ENCODE measurements around the gene GMEB2. TPM values are rescaled to one million over a fixed set of nuclear protein-coding genes. Genes with fewer than 3 reads are reported as not detected.
A peak's percentile ranks its signal among the peaks of the same experiment; 100 is the strongest.

GMEB2 gene
- total and polyA plus RNA-seq, 7 experiments from 2014 or later: 11.0 to 30.2 (median 21.9) TPM

DNA sequence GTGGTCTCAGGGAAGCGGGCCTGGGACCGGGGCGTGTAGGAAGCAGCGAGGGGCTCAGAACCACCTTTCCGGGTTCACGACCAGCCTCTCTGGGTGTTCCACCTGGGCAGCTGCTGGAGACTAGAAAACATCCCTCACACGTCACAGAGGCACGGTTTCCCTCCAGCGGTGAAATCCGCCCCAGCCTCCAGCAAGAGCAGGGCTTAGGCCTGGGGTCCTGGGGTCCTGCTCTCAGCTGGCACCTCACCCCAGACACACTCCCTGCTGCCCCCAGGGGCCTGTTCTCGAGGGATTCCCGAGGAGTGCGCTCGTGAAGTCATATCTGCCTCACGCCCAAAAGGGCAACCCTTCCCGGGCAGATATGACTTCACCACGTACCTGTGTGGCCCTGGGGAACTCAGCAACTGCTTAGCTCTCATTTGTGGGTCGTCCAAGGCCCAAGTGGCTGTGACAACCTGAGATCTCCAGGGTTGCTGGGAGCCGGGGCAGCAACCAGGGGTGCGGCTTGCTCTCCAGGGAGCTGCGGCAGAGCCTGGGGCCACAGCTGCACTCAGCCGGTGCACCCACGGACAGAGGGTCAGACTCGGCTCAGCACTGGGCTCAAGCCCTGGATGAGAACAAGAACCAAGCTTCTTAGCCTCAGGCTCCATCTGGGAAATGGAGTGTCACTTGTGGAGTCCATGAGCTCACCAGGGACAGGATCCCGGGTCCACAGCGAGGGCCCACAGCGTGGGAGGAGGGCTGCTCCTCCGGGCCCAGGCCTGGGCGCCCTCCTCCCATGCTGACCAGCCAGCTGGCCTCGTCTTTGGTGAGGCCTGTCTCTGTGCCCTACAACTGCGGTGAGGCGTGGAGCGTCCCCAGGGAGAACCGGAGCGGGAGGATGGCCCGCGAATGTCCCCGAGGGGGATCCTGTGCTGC lies 72.3 kb downstream of the GMEB2 start:
- H3K4me3 ChIP-seq (ENCODE audit: low read length): no peak overlapping the region

DNA sequence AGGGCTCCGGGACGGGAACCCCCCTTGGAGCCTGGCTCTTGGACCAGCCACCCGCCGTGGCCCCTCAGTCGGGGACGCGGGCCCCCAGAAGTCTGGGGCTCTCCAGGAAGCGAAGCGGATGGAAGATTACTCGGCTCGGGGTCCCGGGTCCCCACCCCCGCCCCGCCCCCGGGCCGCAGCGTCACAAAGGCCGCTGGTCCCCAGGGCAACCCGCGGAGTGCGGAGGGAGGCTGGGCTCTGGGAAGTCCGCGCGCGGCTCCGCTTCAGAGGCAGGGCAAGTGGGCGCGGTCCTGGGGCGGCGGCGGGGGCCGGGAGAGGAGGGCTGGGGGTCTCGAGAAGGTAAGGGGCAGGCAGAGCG lies 73.0 kb downstream of the GMEB2 start, which contains the start of gene FNDC11:
Gene FNDC11 (plus strand): TSS at position 227 of the 358 bp plus-strand sequence. CDS start 1,505 bp downstream, outside the sequence.
- H3K4me3 Mint-ChIP-seq: peak within 1 kb of the TSS; percentile 70 to 87 (median 76)
- Histone ChIP-seq H3K4me1 (ENCODE audit: control insufficient read depth in 2 of 2, insufficient read depth in 2 of 2, low read length in 2 of 2) (peaks cover 13 to 21% of the 10 kb centered on the region in 2 donors), H3K27me3 (ENCODE audit: control insufficient read depth in 2 of 2, insufficient read depth in 2 of 2, low read length in 2 of 2) (no peaks in the 10 kb centered on the region), H3K27ac (ENCODE audit: low read depth, low read length) (peak within 1 kb of the TSS; percentile 70), H3K4me3 (ENCODE audit: low read length) (peak within 1 kb of the TSS; percentile 68), H3K9me3 (ENCODE audit: control insufficient read depth in 2 of 3, low read length in 3 of 3) (no peaks in the 10 kb centered on the region), H3K36me3 (ENCODE audit: control insufficient read depth in 2 of 3, insufficient read depth in 3 of 3, low read length in 3 of 3) (no peaks in the 10 kb centered on the region)
- H3K27me3 Mint-ChIP-seq: peaks cover 0 to 19% (median 5%) of the 10 kb centered on the region in 5 donors
- intact Hi-C loops (cut with micrococcal nuclease): loop anchor here (1.0 to 2.0 kb wide), 13 partner anchors 13 to 403 kb away; partner anchors contain the start of genes PPDPF (in 2 of the 2), TPD52L2 (in 2 of the 2), UCKL1 (in 2 of the 2) and DNAJC5 (in 1 of the 2)
- peak within 1 kb of the TSS; percentile 62 to 97 (median 92) for H3K27ac Mint-ChIP-seq
- no peaks in the 10 kb centered on the region for H3K9me3 Mint-ChIP-seq
- H3K4me1 Mint-ChIP-seq: peaks cover 9 to 18% (median 13%) of the 10 kb centered on the region in 7 donors
- ATAC-seq (peak; percentile 1), DNase-seq (peak in 2 of 9 donors; percentile 59 to 64)
- POLR2A ChIA-PET: interaction anchor here (1.2 to 1.6 kb wide), 2 partner anchors 14 to 16 kb away, joined by 4 to 10 read pairs; no protein-coding TSS in a partner anchor
- peaks cover 0 to 6% (median 0%) of the 10 kb centered on the region in 5 donors for H3K36me3 Mint-ChIP-seq
- CTCF ChIA-PET: no interaction called here

More for the DNA sequence above, 72.3 kb downstream of the GMEB2 start:
- CTCF ChIA-PET: interaction anchor here (0.6 kb wide), 1 partner anchor 432 kb away, joined by 3 read pairs; no protein-coding TSS in a partner anchor
- H3K27ac ChIP-seq (ENCODE audit: low read depth, low read length): peak overlapping the region; percentile 63
- Mint-ChIP-seq H3K27me3 (peaks cover 0 to 14% (median under 1%) of the 10 kb centered on the region in 5 donors), H3K9me3 (no peaks in the 10 kb centered on the region), H3K27ac (peak overlapping the region in 4 of 9 donors; percentile 56 to 79 (median 66)), H3K4me1 (peaks cover 9 to 18% (median 13%) of the 10 kb centered on the region in 7 donors), H3K36me3 (peaks cover 0 to 10% (median 0%) of the 10 kb centered on the region in 5 donors), H3K4me3 (peak overlapping the region in 9 of 10 donors; percentile 46 to 87 (median 76))
- no peaks in the 10 kb centered on the region for H3K9me3 ChIP-seq (ENCODE audit: control insufficient read depth in 2 of 3, low read length in 3 of 3)
- no peaks in the 10 kb centered on the region for H3K36me3 ChIP-seq (ENCODE audit: control insufficient read depth in 2 of 3, insufficient read depth in 3 of 3, low read length in 3 of 3)
- intact Hi-C loops (cut with micrococcal nuclease): no loop called here
- no peaks in the 10 kb centered on the region for H3K27me3 ChIP-seq (ENCODE audit: control insufficient read depth in 2 of 2, insufficient read depth in 2 of 2, low read length in 2 of 2)
- DNase-seq (peak in 1 of 9 donors; percentile 20), ATAC-seq (no peak)
- H3K4me1 ChIP-seq (ENCODE audit: control insufficient read depth in 2 of 2, insufficient read depth in 2 of 2, low read length in 2 of 2): peaks cover 13 to 21% of the 10 kb centered on the region in 2 donors
- POLR2A ChIA-PET: interaction anchor here (1.2 to 1.6 kb wide), 3 partner anchors 13 to 87 kb away, joined by 4 to 10 read pairs (median 5); no protein-coding TSS in a partner anchor

DNA sequence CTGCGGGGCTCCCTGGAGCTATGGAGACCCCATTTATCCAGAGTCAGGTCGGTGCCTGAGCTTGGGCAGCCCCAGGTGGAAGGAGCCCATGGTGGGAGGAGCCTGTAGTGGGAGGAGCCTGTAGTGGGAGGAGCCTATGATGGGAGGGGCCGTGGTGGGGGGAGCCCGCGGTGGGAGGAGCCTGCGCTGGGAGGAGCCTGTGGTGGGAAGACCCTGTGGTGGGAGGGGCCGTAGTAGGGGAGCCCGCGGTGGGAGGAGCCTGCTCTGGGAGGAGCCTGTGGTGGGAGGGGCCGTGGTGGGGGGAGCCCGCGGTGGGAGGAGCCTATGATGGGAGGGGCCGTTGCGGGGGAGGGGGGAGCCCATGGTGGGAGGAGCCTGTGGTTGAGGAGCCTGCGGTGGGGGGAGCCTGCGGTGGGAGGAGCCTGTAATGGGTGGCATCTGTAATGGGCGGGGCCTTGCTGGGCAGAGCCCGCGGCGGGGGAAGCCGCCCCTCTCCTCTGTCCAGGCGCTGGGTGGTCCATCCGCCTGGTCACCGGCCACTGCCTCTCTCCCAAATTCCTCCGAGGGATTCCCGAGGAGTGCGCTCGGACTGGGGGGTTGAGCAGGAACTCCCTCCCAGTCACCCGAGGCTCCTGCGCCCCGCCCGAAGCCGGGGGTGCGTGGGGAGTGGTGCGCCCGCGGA lies 73.5 kb downstream of the GMEB2 start:
- intact Hi-C loops (cut with micrococcal nuclease): loop anchor here (1.0 to 2.0 kb wide), 13 partner anchors 13 to 403 kb away; partner anchors contain the start of genes PPDPF (in 2 of the 2), TPD52L2 (in 2 of the 2), UCKL1 (in 2 of the 2) and DNAJC5 (in 1 of the 2)
- H3K9me3 ChIP-seq (ENCODE audit: control insufficient read depth in 2 of 3, low read length in 3 of 3): no peaks in the 10 kb centered on the region
- ChIA-PET CTCF (interaction anchor here (0.8 to 2.4 kb wide), 2 partner anchors 12 to 15 kb away, joined by 4 to 13 read pairs; partner anchors contain the start of gene PTK6), POLR2A (interaction anchor here (0.7 to 2.3 kb wide), 10 partner anchors 9 to 183 kb away, joined by 3 to 17 read pairs (median 4); partner anchors contain the start of genes GMEB2, HELZ2, LIME1 and PTK6)
- no peaks in the 10 kb centered on the region for H3K36me3 ChIP-seq (ENCODE audit: control insufficient read depth in 2 of 3, insufficient read depth in 3 of 3, low read length in 3 of 3)
- ATAC-seq: peak; percentile 92
- H3K4me1 ChIP-seq (ENCODE audit: control insufficient read depth in 2 of 2, insufficient read depth in 2 of 2, low read length in 2 of 2): peaks cover 13 to 21% of the 10 kb centered on the region in 2 donors
- peaks cover 0 to 3% (median 0%) of the 10 kb centered on the region in 5 donors for H3K36me3 Mint-ChIP-seq
- peak overlapping the region; percentile 62 to 97 (median 92) for H3K27ac Mint-ChIP-seq
- H3K27ac ChIP-seq (ENCODE audit: low read depth, low read length): peak overlapping the region; percentile 70
- peaks cover 9 to 18% (median 13%) of the 10 kb centered on the region in 7 donors for H3K4me1 Mint-ChIP-seq
- no peaks in the 10 kb centered on the region for H3K9me3 Mint-ChIP-seq
- H3K27me3 Mint-ChIP-seq: peaks cover 0 to 19% (median 5%) of the 10 kb centered on the region in 5 donors
- no peaks in the 10 kb centered on the region for H3K27me3 ChIP-seq (ENCODE audit: control insufficient read depth in 2 of 2, insufficient read depth in 2 of 2, low read length in 2 of 2)
- peak overlapping the region; percentile 68 for H3K4me3 ChIP-seq (ENCODE audit: low read length)
- peak overlapping the region; percentile 70 to 85 (median 76) for H3K4me3 Mint-ChIP-seq
- peak; percentile 81 to 96 (median 88) for DNase-seq

DNA sequence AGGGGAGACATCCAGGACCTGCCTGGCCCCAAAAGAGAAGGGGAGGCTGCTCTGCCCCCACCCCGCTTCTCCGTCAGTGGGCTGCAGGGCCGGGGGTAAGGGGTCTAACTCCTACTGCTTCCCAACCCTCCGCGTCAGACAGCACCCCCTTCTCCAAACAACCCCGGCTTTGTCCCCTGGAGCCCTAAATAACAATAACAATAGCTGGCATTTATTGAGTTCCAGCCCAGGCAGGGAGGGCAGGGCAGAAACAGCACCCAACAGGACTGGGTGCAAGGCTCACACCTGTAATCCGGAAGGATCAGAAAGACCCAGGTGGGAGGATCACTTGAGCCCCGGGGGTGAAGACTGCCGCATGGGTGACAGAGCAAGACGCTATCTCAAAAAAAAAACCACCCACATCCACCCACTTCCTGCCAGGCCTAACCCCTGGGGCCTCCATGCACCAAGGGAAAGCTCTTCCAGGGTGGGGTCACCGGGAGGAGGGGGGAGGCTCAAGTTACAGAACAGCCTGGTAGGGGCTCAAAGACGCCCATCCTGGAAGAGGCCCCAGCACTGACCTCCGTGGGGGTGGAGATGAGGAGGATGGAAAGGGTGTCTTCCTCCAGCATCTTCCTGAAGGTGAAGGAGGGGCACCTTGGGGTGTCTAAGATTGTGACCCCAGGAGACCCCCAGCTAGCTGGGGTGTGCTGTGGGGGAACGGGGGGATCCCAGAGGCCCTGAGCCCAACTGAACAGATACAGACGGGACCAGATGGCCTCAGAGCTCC lies 74.2 kb downstream of the GMEB2 start:
- peak in 7 of 9 donors; percentile 59 to 83 (median 81) for DNase-seq
- CTCF ChIA-PET: interaction anchor here (0.8 to 2.4 kb wide), 2 partner anchors 11 to 15 kb away, joined by 4 to 13 read pairs; partner anchors contain the start of gene PTK6
- Histone ChIP-seq H3K9me3 (ENCODE audit: control insufficient read depth in 2 of 3, low read length in 3 of 3) (no peaks in the 10 kb centered on the region), H3K4me3 (ENCODE audit: low read length) (peak overlapping the region; percentile 50), H3K27ac (ENCODE audit: low read depth, low read length) (peak overlapping the region; percentile 70), H3K4me1 (ENCODE audit: control insufficient read depth in 2 of 2, insufficient read depth in 2 of 2, low read length in 2 of 2) (peaks cover 13 to 21% of the 10 kb centered on the region in 2 donors), H3K27me3 (ENCODE audit: control insufficient read depth in 2 of 2, insufficient read depth in 2 of 2, low read length in 2 of 2) (no peaks in the 10 kb centered on the region), H3K36me3 (ENCODE audit: control insufficient read depth in 2 of 3, insufficient read depth in 3 of 3, low read length in 3 of 3) (no peaks in the 10 kb centered on the region)
- peak; percentile 56 for ATAC-seq
- H3K9me3 Mint-ChIP-seq: no peaks in the 10 kb centered on the region
- H3K4me3 Mint-ChIP-seq: peak overlapping the region; percentile 70 to 85 (median 76)
- peaks cover 0 to 3% (median 0%) of the 10 kb centered on the region in 5 donors for H3K36me3 Mint-ChIP-seq
- peaks cover 0 to 19% (median 5%) of the 10 kb centered on the region in 5 donors for H3K27me3 Mint-ChIP-seq
- peaks cover 9 to 18% (median 13%) of the 10 kb centered on the region in 7 donors for H3K4me1 Mint-ChIP-seq
- POLR2A ChIA-PET: interaction anchor here (0.7 to 2.3 kb wide), 11 partner anchors 8 to 184 kb away, joined by 3 to 17 read pairs (median 5); partner anchors contain the start of genes GMEB2, HELZ2, LIME1 and PTK6
- intact Hi-C loops (cut with micrococcal nuclease): loop anchor here (1.0 to 2.0 kb wide), 14 partner anchors 14 to 404 kb away; partner anchors contain the start of genes PPDPF (in 2 of the 2), TPD52L2 (in 2 of the 2), UCKL1 (in 2 of the 2) and DNAJC5 (in 1 of the 2)
- peak overlapping the region; percentile 62 to 97 (median 92) for H3K27ac Mint-ChIP-seq

DNA sequence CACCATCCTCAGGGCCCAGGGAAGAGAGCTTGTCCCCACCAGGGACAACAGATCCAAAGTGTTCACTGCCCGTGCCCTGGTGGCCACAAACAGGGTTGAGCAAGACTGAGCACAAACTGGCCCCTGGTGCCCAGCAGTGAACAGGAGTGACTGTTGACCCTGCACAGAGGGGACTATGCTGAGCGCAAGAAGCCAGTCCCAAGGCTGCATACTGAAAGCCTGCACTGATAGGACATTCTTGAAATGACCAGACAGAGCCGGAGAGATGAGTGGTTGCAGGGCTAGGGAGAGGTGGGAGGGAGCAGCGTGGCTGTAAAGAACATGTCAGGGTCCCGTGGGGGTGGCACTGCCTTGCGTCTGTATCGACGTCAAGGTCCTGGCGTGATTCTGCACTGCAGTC lies 75.8 kb downstream of the GMEB2 start:
- Histone ChIP-seq H3K9me3 (ENCODE audit: control insufficient read depth in 2 of 3, low read length in 3 of 3) (no peaks in the 10 kb centered on the region), H3K4me1 (ENCODE audit: control insufficient read depth in 2 of 2, insufficient read depth in 2 of 2, low read length in 2 of 2) (peaks cover 13 to 21% of the 10 kb centered on the region in 2 donors), H3K36me3 (ENCODE audit: control insufficient read depth in 2 of 3, insufficient read depth in 3 of 3, low read length in 3 of 3) (no peaks in the 10 kb centered on the region), H3K4me3 (ENCODE audit: low read length) (no peak overlapping the region), H3K27me3 (ENCODE audit: control insufficient read depth in 2 of 2, insufficient read depth in 2 of 2, low read length in 2 of 2) (no peaks in the 10 kb centered on the region), H3K27ac (ENCODE audit: low read depth, low read length) (no peak overlapping the region)
- DNase-seq (no peak), ATAC-seq (no peak)
- Mint-ChIP-seq H3K4me1 (peaks cover 9 to 16% (median 13%) of the 10 kb centered on the region in 7 donors), H3K4me3 (no peak overlapping the region), H3K27ac (peak overlapping the region in 3 of 9 donors; percentile 3 to 84 (median 46)), H3K36me3 (no peaks in the 10 kb centered on the region), H3K27me3 (peaks cover 0 to 24% (median 5%) of the 10 kb centered on the region in 5 donors), H3K9me3 (no peaks in the 10 kb centered on the region)
- ChIA-PET POLR2A (interaction anchor here (1.0 to 1.2 kb wide), 2 partner anchors 11 to 28 kb away, joined by 3 read pairs; no protein-coding TSS in a partner anchor), CTCF (interaction anchor here (1.0 to 2.4 kb wide), 2 partner anchors 13 kb away, joined by 3 to 13 read pairs; partner anchors contain the start of gene PTK6)
- intact Hi-C loops (cut with micrococcal nuclease): no loop called here

Data from naive thymus-derived CD4-positive, alpha-beta T cell (primary cell).